A673 (cell line): ENCODE results near the gene TAF6.

Experiments
- EZH2 ChIP-seq: fragments of 200-600 bp; sonication (generic); IDR thresholded peaks from 2 replicates; pipeline ENCODE4 v1.6.1; 2017; ENCODE audit warnings: borderline replicate concordance, low read depth, mild to moderate bottlenecking, mixed read lengths, antibody characterized with exemption, low read length; ENCODE audit not compliant: poor library complexity, severe bottlenecking
- TF ChIP-seq, protein P1 (sequence below): fragments of 300-800, 200-600 bp; sonication (generic); conservative IDR thresholded peaks from 2 replicates; pipeline ENCODE4 v1.5.1; 2017; ENCODE audit warnings: low read depth, mild to moderate bottlenecking, antibody characterized with exemption, low read length, moderate library complexity, mixed read lengths

DNA sequence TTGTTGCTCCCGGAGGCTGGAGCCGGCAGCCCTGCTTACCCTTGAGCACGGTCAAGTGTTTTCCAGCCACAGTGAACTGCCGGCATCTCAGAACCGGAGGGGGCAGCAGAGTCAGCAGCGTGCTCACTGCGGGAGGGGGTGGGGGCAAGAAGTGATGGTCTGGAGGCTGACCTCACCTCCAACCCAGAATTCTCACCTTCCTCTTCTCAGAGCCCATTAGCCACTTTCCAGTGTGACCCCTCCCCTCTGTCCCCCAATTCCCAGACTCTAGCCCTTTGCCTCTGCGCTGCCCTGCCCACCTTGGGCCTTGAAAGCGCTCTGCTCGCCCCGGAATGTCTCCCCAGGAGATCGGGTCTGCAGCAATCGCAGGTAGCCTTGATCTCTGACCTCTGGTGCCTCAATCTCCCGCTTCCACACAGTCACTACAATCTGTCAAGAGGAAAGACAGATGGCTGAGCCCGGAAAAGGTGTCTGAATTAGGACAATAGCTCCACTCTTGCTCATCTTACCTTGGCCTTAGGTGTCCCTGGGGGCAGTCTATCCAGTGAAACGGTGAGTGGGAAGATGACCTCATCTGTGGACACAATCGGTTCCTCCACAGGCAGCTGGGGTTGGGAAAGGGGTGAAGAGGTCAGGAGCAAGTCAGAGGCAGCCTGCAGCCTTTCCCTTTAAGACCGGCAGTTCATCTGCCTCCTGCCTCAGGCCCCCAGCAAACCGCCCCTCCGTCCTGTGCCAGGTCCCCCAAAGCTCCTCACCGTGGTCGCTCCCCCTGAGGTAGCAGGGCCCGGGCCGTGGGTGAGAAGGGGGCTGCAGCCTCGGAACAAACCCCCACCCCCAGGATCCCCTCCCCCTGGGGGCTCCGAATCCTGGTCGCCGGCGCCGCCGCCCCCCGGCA is 38.4 kb upstream of the TAF6 start:
- TF ChIP-seq, protein P1, sequence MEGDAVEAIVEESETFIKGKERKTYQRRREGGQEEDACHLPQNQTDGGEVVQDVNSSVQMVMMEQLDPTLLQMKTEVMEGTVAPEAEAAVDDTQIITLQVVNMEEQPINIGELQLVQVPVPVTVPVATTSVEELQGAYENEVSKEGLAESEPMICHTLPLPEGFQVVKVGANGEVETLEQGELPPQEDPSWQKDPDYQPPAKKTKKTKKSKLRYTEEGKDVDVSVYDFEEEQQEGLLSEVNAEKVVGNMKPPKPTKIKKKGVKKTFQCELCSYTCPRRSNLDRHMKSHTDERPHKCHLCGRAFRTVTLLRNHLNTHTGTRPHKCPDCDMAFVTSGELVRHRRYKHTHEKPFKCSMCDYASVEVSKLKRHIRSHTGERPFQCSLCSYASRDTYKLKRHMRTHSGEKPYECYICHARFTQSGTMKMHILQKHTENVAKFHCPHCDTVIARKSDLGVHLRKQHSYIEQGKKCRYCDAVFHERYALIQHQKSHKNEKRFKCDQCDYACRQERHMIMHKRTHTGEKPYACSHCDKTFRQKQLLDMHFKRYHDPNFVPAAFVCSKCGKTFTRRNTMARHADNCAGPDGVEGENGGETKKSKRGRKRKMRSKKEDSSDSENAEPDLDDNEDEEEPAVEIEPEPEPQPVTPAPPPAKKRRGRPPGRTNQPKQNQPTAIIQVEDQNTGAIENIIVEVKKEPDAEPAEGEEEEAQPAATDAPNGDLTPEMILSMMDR: no peak
- no peak for TF ChIP-seq EZH2
